A549 treated with AZD9567 at 1 μM for 4 hours (cell line): Measurements from ENCODE around the gene ACO1. TPM values are rescaled to one million over a fixed set of nuclear protein-coding genes. Genes with fewer than 3 reads are reported as not detected.

Experiments used
- total RNA-seq: library from RNA; stranded (reverse); fragments of 200-300 nt; extraction: Qiagen RNA extraction; gene quantifications from 5 replicates; pipeline ENCODE4 v1.2.3, GENCODE V29; 2022; ENCODE audit not compliant: insufficient read depth

The ACO1 gene
- total RNA-seq = 27.6 to 38.3 TPM (median 27.9 TPM) in 5 replicates

DNA sequence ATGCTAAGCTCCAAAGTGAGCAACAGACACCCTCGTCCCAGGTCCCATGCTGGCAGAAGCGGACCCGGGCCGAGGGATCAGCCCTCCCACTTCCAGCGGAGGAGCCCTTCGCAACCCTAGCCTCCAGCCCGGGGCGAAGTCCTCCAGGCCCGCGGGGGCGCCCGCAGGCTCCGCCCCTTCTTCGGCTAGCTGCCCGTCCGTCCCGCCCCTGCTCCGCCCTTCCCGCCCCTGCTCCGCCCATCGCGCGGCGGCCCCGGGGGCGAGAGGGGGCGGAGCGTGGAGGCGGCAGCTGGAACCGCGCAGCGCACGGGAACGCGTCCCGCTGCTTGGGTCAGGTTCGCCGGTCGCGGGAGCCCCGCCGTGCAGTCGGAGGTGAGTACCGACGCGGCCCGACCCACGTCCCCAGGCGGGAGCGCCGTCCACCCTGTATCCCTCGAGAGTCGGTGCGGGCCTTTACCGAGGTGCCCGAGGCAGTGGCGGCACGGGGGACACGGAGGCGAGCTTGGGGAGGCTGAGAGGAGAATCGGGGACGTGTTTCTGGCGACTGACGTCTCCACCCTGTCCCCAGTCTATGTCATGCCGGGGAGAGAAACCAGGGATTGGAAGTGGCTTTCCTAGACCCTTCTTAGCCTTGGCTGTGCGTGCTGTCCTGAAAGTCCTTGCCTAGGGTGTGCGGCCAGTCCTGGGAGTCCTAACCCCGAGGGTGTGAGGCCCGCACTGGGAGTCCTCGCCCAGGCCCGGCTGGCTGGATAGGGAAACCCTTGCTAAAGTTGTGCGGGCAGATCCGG, at the start of gene ACO1:
ACO1 (plus strand) TSS at position 280 of the 788 bp plus-strand sequence. CDS start 20,864 bp downstream, outside the sequence.

Other genes starting within 250 kb of the ACO1 start
- gene RIGI, start 141.6 kb downstream of the ACO1 start, total RNA-seq = 2.0 to 3.1 TPM (median 2.4 TPM) in 5 replicates
- 2.1 to 15.7 TPM (median 14.0 TPM) in 5 replicates for gene SMIM27, start 167.7 kb downstream of the ACO1 start, total RNA-seq
- gene TOPORS, start 167.9 kb downstream of the ACO1 start, total RNA-seq = 11.9 to 17.4 TPM (median 13.0 TPM) in 5 replicates
- 69.1 to 111 TPM (median 111 TPM) in 5 replicates for gene NDUFB6, start 188.5 kb downstream of the ACO1 start, total RNA-seq